HUES6 (cell line): ENCODE data around the gene SPATA6L.

ENCODE experiments used
- H3K27ac ChIP-seq: 2 replicates; pipeline ENCODE4 v1.7.0; 2013; ENCODE audit warnings: low read depth, mild to moderate bottlenecking, low read length, inconsistent platforms
- H3K27me3 ChIP-seq: 2 replicates; pipeline ENCODE4 v1.6.1; 2013; ENCODE audit warnings: low read length; ENCODE audit not compliant: control insufficient read depth, insufficient read depth
- H3K36me3 ChIP-seq: 2 replicates; pipeline ENCODE4 v1.6.1; 2013; ENCODE audit warnings: low read length; ENCODE audit not compliant: control insufficient read depth, insufficient read depth
- H3K4me1 ChIP-seq: 2 replicates; pipeline ENCODE4 v1.6.1; 2013; ENCODE audit warnings: low read length; ENCODE audit not compliant: control insufficient read depth, insufficient read depth
- H3K4me3 ChIP-seq: 2 replicates; pipeline ENCODE4 v1.5.1; 2013; ENCODE audit warnings: low read depth, low read length
- H3K9ac ChIP-seq: one replicate; pipeline ENCODE4 v1.6.1; 2013; ENCODE audit warnings: mild to moderate bottlenecking, low read length
- H3K9me3 ChIP-seq: 2 replicates; pipeline ENCODE4 v1.6.1; 2013; ENCODE audit warnings: low read depth, low read length; ENCODE audit not compliant: control insufficient read depth, insufficient read depth

Gene SPATA6L

DNA sequence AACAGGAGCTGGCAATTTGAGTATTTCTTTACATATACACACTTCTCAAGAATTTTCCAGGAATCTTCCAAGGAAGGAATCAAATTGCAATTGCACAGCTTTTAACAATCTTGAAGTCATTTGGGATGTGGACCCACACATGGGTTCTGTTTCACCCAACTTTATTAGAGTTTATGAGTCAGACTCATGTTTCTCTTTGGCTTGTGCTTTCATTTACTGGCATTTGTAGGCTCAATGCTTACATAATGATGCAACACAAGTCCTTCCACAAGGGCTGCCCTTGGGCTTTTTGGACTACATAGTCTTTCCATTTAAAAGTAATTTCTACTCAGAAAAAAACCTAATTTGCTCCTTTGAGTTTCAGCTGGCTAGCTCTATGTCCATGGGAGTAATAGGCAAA lies 8.5 kb upstream of the SPATA6L start:
- Histone ChIP-seq H3K9ac (no peak overlapping the region), H3K4me3 (no peak overlapping the region), H3K9me3 (no peaks in the 10 kb centered on the region), H3K27me3 (no peaks in the 10 kb centered on the region), H3K27ac (no peak overlapping the region), H3K36me3 (no peaks in the 10 kb centered on the region), H3K4me1 (peaks cover 18% of the 10 kb centered on the region)

DNA sequence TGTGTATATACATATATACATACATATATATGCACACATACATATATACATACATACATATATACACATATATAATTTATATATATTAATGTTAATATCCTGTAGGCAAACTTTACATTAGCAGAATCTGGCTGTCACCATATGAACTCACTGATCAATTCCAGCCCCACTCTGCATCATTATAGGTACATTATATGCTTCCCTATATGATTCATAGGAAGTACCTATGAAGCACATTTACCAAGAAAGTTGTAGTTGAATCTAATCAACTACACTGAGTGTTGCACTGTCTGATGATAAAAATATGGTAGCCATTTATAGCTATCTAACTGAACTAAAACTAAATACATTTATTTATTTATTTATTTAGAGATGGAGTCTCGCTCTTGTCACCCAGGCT lies 5.5 kb upstream of the SPATA6L start:
- Histone ChIP-seq H3K9ac (no peak overlapping the region), H3K9me3 (no peaks in the 10 kb centered on the region), H3K4me1 (peaks cover 6% of the 10 kb centered on the region; the same call in 1 of the 2 replicates), H3K36me3 (no peaks in the 10 kb centered on the region), H3K27me3 (peaks cover 2% of the 10 kb centered on the region; the same call in 1 of the 2 replicates), H3K27ac (no peak overlapping the region), H3K4me3 (no peak overlapping the region)

DNA sequence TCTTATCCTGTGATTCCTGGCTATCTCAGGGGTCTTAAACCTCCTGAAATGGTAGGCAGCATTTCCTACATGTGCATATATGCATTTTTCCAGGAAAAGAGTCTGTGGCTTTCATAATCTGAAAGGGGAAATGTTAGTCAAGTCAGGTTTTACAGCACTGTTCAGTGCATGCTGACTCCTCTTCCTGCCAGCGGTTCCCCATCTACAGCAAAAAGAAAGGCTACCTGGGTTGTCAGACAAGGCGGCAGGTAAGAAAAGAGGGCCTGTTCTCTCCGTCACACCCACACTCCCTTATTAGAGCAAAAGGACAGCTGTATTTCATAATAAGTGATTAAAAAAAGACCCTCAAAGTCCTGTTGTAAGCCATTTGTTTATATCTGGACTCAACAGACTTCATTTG lies 4.3 kb upstream of the SPATA6L start:
- H3K27me3 ChIP-seq: peaks cover 6% of the 10 kb centered on the region; the same call in 1 of the 2 replicates
- no peak overlapping the region for H3K27ac ChIP-seq
- no peak overlapping the region for H3K4me3 ChIP-seq
- H3K36me3 ChIP-seq: no peaks in the 10 kb centered on the region
- H3K4me1 ChIP-seq: peaks cover 12% of the 10 kb centered on the region
- H3K9ac ChIP-seq: no peak overlapping the region
- H3K9me3 ChIP-seq: no peaks in the 10 kb centered on the region

DNA sequence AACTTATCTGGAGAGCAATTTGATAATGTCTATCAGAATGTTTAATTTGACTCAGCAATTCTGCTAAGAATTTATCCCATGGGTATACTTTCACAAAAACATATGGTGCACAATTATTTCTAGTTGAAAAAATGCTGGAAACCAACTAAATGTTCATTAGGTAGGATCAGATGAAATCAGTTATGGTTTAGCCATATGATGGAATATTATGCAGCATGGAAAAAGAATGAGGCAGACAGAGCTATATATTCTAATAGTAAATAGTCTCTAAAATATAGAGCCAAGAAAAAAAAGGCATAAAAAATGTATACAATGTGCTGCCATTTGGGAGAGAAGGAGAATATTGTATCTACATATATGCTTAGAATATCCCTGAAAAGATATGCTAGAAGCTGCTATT lies 3.6 kb upstream of the SPATA6L start:
- Histone ChIP-seq H3K9me3 (no peaks in the 10 kb centered on the region), H3K4me1 (peaks cover 19% of the 10 kb centered on the region), H3K4me3 (no peak overlapping the region), H3K36me3 (no peaks in the 10 kb centered on the region), H3K9ac (no peak overlapping the region), H3K27ac (no peak overlapping the region), H3K27me3 (peaks cover 6% of the 10 kb centered on the region; the same call in 1 of the 2 replicates)

DNA sequence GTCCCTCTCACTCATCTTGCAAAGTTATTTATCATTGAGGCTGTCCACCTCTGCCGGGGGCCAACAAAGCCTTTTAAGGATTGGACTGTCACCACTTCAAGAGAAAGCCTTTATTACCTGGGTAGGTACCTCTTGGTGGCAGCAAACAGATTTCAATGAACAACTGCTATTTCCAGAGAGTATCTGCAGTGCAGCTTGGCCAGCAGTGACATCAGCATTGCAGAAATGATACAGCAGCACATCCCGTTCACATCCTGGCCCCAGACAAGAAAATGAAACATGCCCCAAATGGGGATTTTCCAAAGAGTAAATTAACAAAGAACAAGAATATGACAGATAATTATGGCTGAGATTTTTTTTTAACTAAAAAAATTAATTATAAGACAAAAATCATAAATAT lies 2.3 kb upstream of the SPATA6L start:
- Histone ChIP-seq H3K9ac (no peak overlapping the region), H3K9me3 (no peaks in the 10 kb centered on the region), H3K4me1 (peaks cover 31% of the 10 kb centered on the region), H3K27ac (no peak overlapping the region), H3K4me3 (no peak overlapping the region), H3K27me3 (peaks cover 6% of the 10 kb centered on the region; the same call in 1 of the 2 replicates), H3K36me3 (no peaks in the 10 kb centered on the region)

DNA sequence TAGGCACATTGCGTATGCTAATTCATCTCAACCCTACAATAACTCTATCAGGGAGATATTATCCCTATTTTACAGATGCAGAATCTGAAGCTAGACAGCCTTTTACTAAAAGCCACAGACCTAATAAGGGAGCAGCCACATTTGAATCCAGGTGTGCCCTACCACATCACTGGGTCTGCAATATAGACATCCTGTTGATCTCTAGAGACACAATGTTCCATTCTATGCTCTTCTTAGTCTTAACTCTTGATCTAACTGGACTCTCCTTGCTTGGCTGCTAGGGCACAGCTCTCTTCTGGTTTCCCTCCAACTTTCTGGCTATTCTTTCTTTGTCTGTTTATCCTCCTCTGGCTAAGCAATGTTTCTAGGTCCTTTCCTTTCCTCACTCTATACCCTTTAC lies 1.4 kb upstream of the SPATA6L start:
- H3K36me3 ChIP-seq: no peaks in the 10 kb centered on the region
- no peak overlapping the region for H3K9ac ChIP-seq
- H3K4me1 ChIP-seq: peaks cover 38% of the 10 kb centered on the region
- no peak overlapping the region for H3K4me3 ChIP-seq
- H3K27me3 ChIP-seq: peaks cover 6% of the 10 kb centered on the region; the same call in 1 of the 2 replicates
- no peak overlapping the region for H3K27ac ChIP-seq
- no peaks in the 10 kb centered on the region for H3K9me3 ChIP-seq

DNA sequence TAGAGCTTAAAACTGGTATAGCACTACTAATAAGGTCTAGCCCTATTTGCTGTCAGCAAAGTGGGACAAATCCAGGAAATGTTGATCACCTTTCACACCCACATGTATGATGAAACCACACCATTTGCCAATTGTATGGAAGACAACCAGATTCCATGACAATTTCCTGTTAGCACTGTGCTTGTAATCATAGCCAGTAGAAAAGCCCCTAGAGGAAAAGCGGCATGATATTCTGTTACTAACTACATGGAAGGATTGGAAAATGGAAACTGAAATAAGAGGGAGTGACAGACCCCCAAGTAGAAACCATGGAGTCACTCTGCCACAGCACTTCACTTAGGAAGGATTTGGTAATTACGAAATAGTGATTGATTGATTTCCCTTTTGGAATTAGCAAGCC lies 923 bp downstream of the SPATA6L start:
- H3K9me3 ChIP-seq: no peaks in the 10 kb centered on the region
- H3K36me3 ChIP-seq: no peaks in the 10 kb centered on the region
- no peak overlapping the region for H3K27ac ChIP-seq
- H3K9ac ChIP-seq: no peak overlapping the region
- peaks cover 6% of the 10 kb centered on the region; the same call in 1 of the 2 replicates for H3K27me3 ChIP-seq
- peaks cover 32% of the 10 kb centered on the region for H3K4me1 ChIP-seq
- peak overlapping the region; percentile 80 for H3K4me3 ChIP-seq

DNA sequence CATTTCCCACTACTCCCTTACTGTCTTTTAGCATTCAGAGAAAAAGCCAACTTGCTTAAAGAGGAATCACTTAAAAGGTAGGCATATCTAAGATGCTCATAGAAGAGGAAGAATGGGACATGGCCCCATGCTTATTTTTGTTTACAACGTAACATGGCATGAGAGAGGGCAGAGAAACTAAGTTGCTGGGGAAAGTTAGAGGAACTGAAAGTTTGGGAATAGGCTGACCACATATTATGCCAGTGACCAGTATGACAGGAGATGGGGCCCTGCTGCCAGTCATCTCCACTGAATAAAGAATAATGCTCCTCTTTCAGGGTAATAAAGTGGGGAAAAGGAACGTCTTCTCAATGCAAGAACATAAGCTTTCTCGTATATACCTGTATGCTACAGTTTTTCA lies 2.3 kb downstream of the SPATA6L start:
- Histone ChIP-seq H3K4me3 (peak overlapping the region; percentile 80), H3K4me1 (peaks cover 32% of the 10 kb centered on the region), H3K9me3 (no peaks in the 10 kb centered on the region), H3K9ac (no peak overlapping the region), H3K36me3 (no peaks in the 10 kb centered on the region), H3K27ac (no peak overlapping the region), H3K27me3 (peaks cover 6% of the 10 kb centered on the region; the same call in 1 of the 2 replicates)

DNA sequence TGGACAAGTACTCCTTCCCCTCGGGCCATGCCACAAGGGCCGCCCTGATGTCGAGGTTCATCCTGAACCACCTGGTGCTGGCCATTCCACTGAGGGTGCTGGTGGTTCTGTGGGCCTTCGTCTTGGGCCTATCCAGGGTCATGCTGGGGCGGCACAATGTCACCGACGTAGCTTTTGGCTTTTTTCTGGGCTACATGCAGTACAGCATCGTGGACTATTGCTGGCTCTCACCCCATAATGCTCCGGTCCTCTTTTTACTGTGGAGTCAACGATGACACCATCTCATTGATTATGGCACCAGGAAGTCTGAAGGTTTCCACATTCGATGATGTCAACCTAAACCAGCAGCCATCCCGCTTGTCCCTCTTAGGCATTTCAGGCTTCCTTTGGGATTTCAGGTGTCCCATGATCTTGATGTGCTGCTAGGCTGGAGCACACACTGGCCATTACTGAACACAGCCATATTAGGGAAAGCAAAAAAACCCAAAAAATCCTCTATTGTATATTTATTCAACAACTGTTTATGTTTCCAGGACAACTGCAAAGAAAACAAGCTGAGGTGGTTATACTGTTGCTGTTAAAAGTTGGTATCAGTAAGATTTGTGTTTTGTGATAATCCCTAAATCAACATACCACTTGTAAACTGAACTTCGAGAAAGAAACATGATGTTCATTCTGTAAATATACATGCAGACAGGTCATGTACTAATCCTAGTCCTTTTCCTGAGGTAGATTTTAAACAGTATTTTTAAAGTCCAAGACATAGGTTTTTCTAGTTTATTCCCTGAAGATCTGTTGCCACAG lies 3.1 kb downstream of the SPATA6L start:
- peaks cover 32% of the 10 kb centered on the region for H3K4me1 ChIP-seq
- H3K27me3 ChIP-seq: peaks cover 6% of the 10 kb centered on the region; the same call in 1 of the 2 replicates
- no peak overlapping the region for H3K27ac ChIP-seq
- H3K9me3 ChIP-seq: no peaks in the 10 kb centered on the region
- peak overlapping the region; percentile 80 for H3K4me3 ChIP-seq
- H3K9ac ChIP-seq: peak overlapping the region; percentile 51
- H3K36me3 ChIP-seq: no peaks in the 10 kb centered on the region

DNA sequence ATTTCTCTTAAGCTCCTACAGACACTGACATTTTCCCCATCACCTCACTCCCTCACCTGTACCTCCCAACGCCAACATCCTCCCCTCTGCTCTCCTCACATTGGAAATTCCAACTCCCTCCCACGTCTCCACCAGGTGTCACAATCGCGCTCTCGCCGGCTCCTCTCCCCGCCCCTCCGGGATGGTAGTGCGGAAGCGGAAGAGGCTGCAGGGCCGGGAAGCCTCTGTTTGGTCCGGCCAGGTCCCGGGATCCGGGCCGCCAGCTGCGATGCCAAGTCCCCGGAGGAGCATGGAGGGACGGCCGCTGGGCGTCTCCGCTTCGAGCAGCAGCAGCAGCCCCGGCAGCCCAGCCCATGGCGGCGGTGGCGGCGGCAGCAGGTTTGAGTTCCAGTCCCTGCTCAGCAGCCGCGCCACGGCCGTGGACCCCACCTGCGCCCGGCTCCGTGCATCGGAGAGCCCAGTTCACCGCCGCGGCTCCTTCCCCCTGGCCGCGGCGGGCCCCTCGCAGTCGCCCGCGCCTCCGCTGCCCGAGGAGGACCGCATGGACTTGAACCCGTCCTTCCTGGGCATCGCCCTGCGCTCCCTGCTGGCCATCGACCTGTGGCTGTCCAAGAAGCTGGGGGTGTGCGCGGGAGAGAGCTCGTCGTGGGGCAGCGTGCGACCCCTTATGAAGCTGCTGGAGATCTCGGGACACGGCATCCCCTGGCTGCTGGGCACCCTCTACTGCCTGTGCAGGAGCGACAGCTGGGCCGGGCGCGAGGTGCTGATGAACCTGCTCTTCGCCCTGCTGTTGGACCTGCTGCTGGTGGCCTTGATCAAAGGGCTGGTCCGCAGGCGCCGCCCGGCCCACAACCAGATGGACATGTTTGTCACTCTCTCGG lies 3.9 kb downstream of the SPATA6L start, which contains the start of gene PLPP6:
PLPP6 (plus strand) TSS at position 187 of the 881 bp plus-strand sequence; CDS start at position 269, 82 bp downstream.
- peak within 1 kb of the TSS; percentile 51 for H3K9ac ChIP-seq
- H3K4me1 ChIP-seq: peaks cover 32% of the 10 kb centered on the region
- H3K9me3 ChIP-seq: no peaks in the 10 kb centered on the region
- H3K36me3 ChIP-seq: no peaks in the 10 kb centered on the region
- H3K27me3 ChIP-seq: peaks cover 6% of the 10 kb centered on the region; the same call in 1 of the 2 replicates
- peak within 1 kb of the TSS; percentile 45 for H3K27ac ChIP-seq
- H3K4me3 ChIP-seq: peak within 1 kb of the TSS; percentile 80
